Lower lobe of right lung (tissue), 2 donors: ENCODE measurements around the gene PDF. TPM values are rescaled to one million over a fixed set of nuclear protein-coding genes. Genes with fewer than 3 reads are reported as not detected.

Experiments
- ATAC-seq, 2 donors: fragments of 200-7000 bp; cut with Tn5 transposase; one replicate each; pipeline ENCODE4 v1.9.1; 2020 to 2022; ENCODE audit warnings: mild to moderate bottlenecking in 2 of 2, moderate library complexity in 2 of 2
- DNase-seq: peaks from one replicate; pipeline ENCODE4 v3.0.0-alpha.2; 2020
- H3K27ac ChIP-seq: fragments of 200-600 bp; one replicate; pipeline ENCODE4 v1.8.0; 2022
- H3K27me3 ChIP-seq: fragments of 200-600 bp; one replicate; pipeline ENCODE4 v1.8.0; 2022; ENCODE audit warnings: low read depth
- H3K36me3 ChIP-seq: fragments of 200-600 bp; one replicate; pipeline ENCODE4 v1.8.0; 2022; ENCODE audit warnings: mild to moderate bottlenecking
- H3K4me1 ChIP-seq: fragments of 200-600 bp; one replicate; pipeline ENCODE4 v1.8.0; 2022
- H3K4me3 ChIP-seq: fragments of 200-600 bp; one replicate; pipeline ENCODE4 v1.8.0; 2022; ENCODE audit warnings: mild to moderate bottlenecking
- H3K9me3 ChIP-seq: fragments of 200-600 bp; one replicate; pipeline ENCODE4 v1.8.0; 2022
- CTCF ChIP-seq: fragments of 200-600 bp; IDR thresholded peaks from one replicate; pipeline ENCODE4 v1.8.0; 2022; ENCODE audit warnings: antibody characterized with exemption, mild to moderate bottlenecking
- intact Hi-C: fragments of 100-400 bp; cut with DNase I; formaldehyde crosslinking; loops from one replicate; pipeline ENCODE4 v1.11.0; 2022
- total RNA-seq: library from RNA; stranded (reverse); fragmentation: NEBNext Ultra II Directional; extraction: Animal tissue kit (Norgen Biotek cat#: 25700); gene quantifications from one replicate; pipeline ENCODE4 v1.2.1, GENCODE V29; 2021
- donor health status: DM: no; HTN: yes; CAD: no; lungs with severe emphysema.

PDF gene
- total RNA-seq, 1 donor from 2014 or later, result 6.3 TPM

DNA sequence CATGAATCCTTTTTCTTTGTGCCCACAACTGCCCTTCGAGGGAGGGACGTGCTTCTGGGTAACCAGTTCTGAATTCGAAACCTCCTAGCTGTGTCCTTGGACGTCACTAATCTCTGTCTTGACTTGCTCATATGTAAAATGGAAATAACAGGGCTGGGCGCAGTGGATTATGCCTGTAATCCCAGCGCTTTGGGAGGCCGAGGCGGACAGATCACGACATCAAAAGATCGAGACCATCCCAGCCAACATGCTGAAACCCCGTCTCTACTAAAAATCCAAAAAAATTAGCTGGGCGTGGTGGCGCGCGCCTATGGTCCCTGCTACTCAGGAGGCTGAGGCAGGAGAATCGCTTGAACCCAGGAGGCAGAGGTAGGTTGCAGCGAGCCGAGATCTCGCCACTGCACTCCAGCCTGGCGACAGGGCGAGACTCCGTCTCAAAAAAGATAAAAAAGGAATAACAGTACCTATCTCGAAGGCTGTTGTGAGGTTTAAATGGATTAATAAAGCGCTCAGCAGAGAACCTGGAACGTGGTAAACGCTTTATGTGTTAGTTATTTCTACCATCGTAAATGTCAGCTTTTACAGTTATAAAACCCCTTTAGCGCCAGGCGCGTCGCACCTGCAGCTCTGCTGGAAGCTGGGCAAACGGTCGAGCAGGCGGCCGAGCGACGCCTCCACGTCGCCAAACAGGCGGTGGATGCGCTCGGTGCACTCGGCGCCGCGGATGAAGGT, 8.3 kb upstream of the PDF start:
- ATAC-seq (no peak), DNase-seq (no peak)
- H3K27ac ChIP-seq, result peak overlapping the region; percentile 92
- no peak for TF ChIP-seq CTCF
- peak overlapping the region; percentile 75 for H3K4me3 ChIP-seq
- no peaks in the 10 kb centered on the region for H3K9me3 ChIP-seq
- peaks cover 63% of the 10 kb centered on the region for H3K36me3 ChIP-seq
- no peaks in the 10 kb centered on the region for H3K27me3 ChIP-seq
- intact Hi-C loops, result no loop called here
- peaks cover 35% of the 10 kb centered on the region for H3K4me1 ChIP-seq

DNA sequence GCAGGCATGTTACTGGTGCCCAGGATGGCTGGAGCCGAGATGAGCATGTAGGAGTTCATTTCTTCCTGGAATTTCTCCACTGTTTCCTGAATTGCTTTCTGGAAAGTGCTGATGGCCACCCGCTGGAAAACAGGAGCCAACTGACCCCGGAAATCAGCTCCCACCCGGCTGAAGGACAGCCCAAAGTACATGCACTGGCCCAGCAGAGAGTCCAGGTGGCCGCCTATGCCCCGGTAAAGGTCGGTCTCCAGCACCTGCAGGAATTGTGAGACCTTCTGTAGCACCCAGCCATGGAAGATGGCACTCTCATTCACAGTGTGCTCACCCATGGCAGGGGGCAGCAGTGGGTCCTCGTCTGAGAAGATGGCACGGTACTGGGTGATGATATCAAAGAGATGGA, 4.3 kb upstream of the PDF start:
- ATAC-seq, result no peak
- H3K4me3 ChIP-seq, result no peak overlapping the region
- intact Hi-C loops, result no loop called here
- DNase-seq, result no peak
- H3K9me3 ChIP-seq, result no peaks in the 10 kb centered on the region
- peaks cover 56% of the 10 kb centered on the region for H3K36me3 ChIP-seq
- H3K27me3 ChIP-seq, result no peaks in the 10 kb centered on the region
- H3K4me1 ChIP-seq, result peaks cover 29% of the 10 kb centered on the region
- no peak for TF ChIP-seq CTCF
- H3K27ac ChIP-seq, result no peak overlapping the region

- DNase-seq (no peak), ATAC-seq (peak; percentile 65 to 67)
- H3K4me1 ChIP-seq, result peaks cover 33% of the 10 kb centered on the region
- H3K27me3 ChIP-seq, result no peaks in the 10 kb centered on the region
- peak overlapping the region; percentile 90 for H3K27ac ChIP-seq
- no peak for TF ChIP-seq CTCF
- intact Hi-C loops, result no loop called here
- peak overlapping the region; percentile 93 for H3K4me3 ChIP-seq
- peaks cover 77% of the 10 kb centered on the region for H3K36me3 ChIP-seq
- no peaks in the 10 kb centered on the region for H3K9me3 ChIP-seq
These were observed 761 bp downstream of the PDF start for GRCh38 chr16:69329369-69330285.

DNA sequence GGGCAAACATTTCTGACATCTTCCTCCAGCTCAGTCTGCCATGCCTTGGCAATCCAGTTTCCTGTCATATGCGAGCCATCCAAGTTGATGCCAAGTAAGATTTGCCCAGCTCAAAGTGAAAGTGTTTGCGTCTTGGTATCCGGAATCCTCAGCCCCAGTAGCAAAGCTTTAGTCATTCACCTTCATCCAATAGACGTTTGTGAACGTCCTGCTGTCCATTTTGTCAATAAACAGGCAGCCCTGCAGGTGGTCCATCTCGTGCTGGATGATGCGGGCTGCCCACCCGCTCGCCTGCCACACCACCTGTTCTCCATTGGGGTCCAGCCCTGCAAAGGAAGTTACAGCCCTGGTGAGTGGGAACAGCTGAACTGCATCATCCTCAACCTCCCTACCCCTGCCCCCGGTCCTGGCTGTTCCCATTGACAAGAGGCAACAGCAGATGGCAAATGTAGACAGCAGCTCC, 1.5 kb downstream of the PDF start:
- intact Hi-C loops, result no loop called here
- H3K9me3 ChIP-seq, result no peaks in the 10 kb centered on the region
- H3K36me3 ChIP-seq, result peaks cover 77% of the 10 kb centered on the region
- H3K4me3 ChIP-seq, result peak overlapping the region; percentile 93
- TF ChIP-seq CTCF, result no peak
- no peak for DNase-seq
- no peaks in the 10 kb centered on the region for H3K27me3 ChIP-seq
- H3K27ac ChIP-seq, result no peak overlapping the region
- peaks cover 40% of the 10 kb centered on the region for H3K4me1 ChIP-seq
- no peak for ATAC-seq

DNA sequence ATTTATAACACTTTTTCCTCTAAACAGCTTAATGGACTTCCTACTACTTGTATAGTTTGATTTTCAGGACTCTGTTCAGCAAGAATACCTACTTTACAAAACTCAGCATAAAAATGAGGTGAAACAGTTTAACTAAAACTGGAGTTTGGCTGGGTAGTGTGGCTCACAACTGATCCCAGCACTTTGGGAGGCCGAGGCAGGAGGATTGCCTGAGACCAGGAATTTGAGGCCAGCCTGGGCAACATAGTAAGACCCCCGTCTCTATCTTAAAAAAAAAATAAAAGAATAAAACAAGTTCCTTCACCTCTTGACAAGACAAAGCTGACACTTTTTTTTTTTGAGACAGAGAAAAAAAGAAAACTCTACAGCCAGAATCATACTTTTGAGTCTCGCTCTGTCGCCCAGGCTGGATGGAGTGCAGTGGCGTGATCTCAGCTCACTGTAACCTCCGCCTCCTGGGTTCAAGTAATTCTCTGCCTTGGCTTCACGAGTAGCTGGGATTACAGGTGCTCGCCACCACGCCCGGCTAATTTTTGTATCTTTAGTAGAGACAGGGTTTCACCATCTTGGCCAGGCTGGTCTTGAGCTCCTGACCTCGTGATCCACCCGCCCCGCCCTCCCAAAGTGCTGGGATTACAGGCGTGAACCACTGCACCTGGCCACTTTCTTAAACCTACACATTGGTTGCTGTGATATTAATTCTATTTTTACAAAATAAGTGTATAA, 2.6 kb downstream of the PDF start:
- H3K27me3 ChIP-seq, result no peaks in the 10 kb centered on the region
- no peak overlapping the region for H3K27ac ChIP-seq
- no peak for TF ChIP-seq CTCF
- H3K4me3 ChIP-seq, result no peak overlapping the region
- H3K4me1 ChIP-seq, result peaks cover 40% of the 10 kb centered on the region
- intact Hi-C loops, result no loop called here
- H3K9me3 ChIP-seq, result no peaks in the 10 kb centered on the region
- no peak for ATAC-seq
- H3K36me3 ChIP-seq, result peaks cover 77% of the 10 kb centered on the region
- DNase-seq, result no peak
